ENCODE data around the gene ORMDL1.
"Not testable (repeated sequence)": the region's sequence is repeated elsewhere in the genome, so short reads cannot be mapped to it uniquely, and the experiment has no call there.

The ORMDL1 gene

GRCh38 chr2:189772212-189772611 is 11.9 kb downstream of the ORMDL1 start:
- DNase-seq (ENCODE audit: low read depth in 3 of 3, low spot score in 1 of 3) = no peak

GRCh38 chr2:189770590-189771322 is 13.4 kb downstream of the ORMDL1 start:
- no peak for DNase-seq (ENCODE audit: low read depth in 3 of 3, low spot score in 1 of 3)

GRCh38 chr2:189763908-189764661 is 20.1 kb downstream of the ORMDL1 start:
- DNase-seq (ENCODE audit: low read depth in 3 of 3, low spot score in 1 of 3) = no peak

- peak; percentile 68 to 83 (median 75) for DNase-seq (ENCODE audit: low read depth in 3 of 3, low spot score in 1 of 3)
Measured at GRCh38 chr2:189762551-189763298, 21.4 kb downstream of the ORMDL1 start, which contains the start of gene OSGEPL1. Gene OSGEPL1 (minus strand): TSS chr2:189762792. CDS start chr2:189761640, 1,152 bp downstream.

GRCh38 chr2:189762229-189762550 is 21.9 kb downstream of the ORMDL1 start:
- no peak for DNase-seq (ENCODE audit: low read depth in 3 of 3, low spot score in 1 of 3)

GRCh38 chr2:189760154-189760553 is 24.0 kb downstream of the ORMDL1 start:
- not testable (repeated sequence) for DNase-seq (ENCODE audit: low read depth in 3 of 3, low spot score in 1 of 3)

GRCh38 chr2:189756311-189756952 is 27.7 kb downstream of the ORMDL1 start:
- no peak for DNase-seq (ENCODE audit: low read depth in 3 of 3, low spot score in 1 of 3)

- no peak for DNase-seq (ENCODE audit: low read depth in 3 of 3, low spot score in 1 of 3)
Measured at GRCh38 chr2:189751080-189751658, 33.0 kb downstream of the ORMDL1 start.

GRCh38 chr2:189729430-189729829 is 54.7 kb downstream of the ORMDL1 start:
- no peak for DNase-seq (ENCODE audit: low read depth in 3 of 3, low spot score in 1 of 3)

GRCh38 chr2:189726849-189727248 is 57.3 kb downstream of the ORMDL1 start:
- DNase-seq (ENCODE audit: low read depth in 3 of 3, low spot score in 1 of 3) = no peak

- DNase-seq (ENCODE audit: low read depth in 3 of 3, low spot score in 1 of 3) = no peak
Measured at GRCh38 chr2:189726271-189726670, 57.9 kb downstream of the ORMDL1 start.

GRCh38 chr2:189723192-189723591 is 60.9 kb downstream of the ORMDL1 start:
- no peak for DNase-seq (ENCODE audit: low read depth in 3 of 3, low spot score in 1 of 3)

All from stimulated activated CD4-positive, alpha-beta T cell treated with anti-CD3 and anti-CD28 coated beads, TNF-alpha, amount 100 ng/mL, for 1 hour (primary cell).